ENCODE data around the gene SH3TC1. TPM values are rescaled to one million over a fixed set of nuclear protein-coding genes. Genes with fewer than 3 reads are reported as not detected.

Gene SH3TC1
- total RNA-seq, 1 experiment from 2014 or later = 31.6 TPM

DNA sequence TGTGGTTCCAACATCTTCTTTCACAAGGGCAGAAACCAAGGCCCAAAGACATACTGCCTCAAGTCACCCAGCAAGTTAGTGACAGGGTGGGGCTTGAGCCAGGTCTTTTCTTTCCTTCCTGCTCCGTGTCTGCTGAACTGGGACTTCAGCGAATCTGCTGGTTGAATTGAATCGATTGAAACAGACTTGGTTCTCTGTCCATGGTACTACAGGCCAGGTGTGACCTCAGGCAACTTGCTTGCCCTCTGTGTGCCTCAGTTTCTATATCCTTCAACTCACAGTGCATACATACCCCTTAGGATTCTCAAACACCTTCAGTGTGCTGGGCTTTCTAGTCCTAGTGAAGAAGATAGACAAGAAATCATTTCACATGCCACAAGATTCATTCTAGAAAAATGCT lies 38.5 kb upstream of the SH3TC1 start:
- DNase-seq (ENCODE audit: low read depth, low spot score) = no peak
- in situ Hi-C loops (cut with HindIII; ENCODE audit: low pct_unique_long_range_greater_than_20kb, low sequenced_read_pairs) = no loop called here

- no peak for DNase-seq (ENCODE audit: low read depth, low spot score)
- in situ Hi-C loops (cut with HindIII; ENCODE audit: low pct_unique_long_range_greater_than_20kb, low sequenced_read_pairs) = no loop called here
Measured at GRCh38 chr4:8162625-8163024, 36.5 kb upstream of the SH3TC1 start.

- in situ Hi-C loops (cut with HindIII; ENCODE audit: low pct_unique_long_range_greater_than_20kb, low sequenced_read_pairs) = no loop called here
- no peak for DNase-seq (ENCODE audit: low read depth, low spot score)
Measured at GRCh38 chr4:8163026-8163425, 36.1 kb upstream of the SH3TC1 start.

DNA sequence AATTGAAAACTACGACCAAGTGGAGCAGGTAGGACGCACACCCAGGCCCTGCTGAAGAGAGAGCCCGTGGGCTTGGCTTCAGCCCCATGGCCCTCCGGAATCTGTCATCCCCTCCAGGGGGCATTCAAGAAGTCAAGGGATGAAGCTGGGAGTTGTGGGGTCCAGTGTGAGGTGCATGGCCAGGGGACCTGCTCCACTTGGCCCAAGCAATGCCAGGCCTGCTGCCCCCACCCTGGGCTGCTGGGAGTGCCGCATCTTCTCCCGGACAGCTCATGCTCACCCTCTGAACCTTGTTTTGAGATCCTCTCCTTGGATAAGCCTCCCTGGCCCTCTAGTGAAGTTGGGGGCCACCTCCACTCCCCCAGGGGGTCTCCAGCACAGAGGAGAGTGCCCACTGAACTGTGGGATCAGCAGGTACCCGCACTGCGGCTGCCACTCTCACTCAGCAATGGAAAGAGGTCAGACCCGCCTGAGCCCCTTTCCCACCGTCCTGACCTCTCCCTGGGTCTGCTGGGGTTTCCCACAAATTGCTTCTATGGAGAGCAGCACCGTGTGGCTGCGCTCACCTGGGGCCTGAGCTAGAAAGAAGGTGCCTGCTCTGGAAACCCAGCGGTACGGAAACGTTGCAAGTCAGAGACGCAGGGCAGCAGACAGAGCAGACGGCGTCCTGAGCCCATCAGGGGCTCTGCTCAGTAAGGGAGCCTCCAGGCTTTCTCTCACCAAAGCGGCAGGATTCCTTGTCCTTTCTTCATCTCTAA lies 35.5 kb upstream of the SH3TC1 start:
- no peak for DNase-seq (ENCODE audit: low read depth, low spot score)
- in situ Hi-C loops (cut with HindIII; ENCODE audit: low pct_unique_long_range_greater_than_20kb, low sequenced_read_pairs) = no loop called here

DNA sequence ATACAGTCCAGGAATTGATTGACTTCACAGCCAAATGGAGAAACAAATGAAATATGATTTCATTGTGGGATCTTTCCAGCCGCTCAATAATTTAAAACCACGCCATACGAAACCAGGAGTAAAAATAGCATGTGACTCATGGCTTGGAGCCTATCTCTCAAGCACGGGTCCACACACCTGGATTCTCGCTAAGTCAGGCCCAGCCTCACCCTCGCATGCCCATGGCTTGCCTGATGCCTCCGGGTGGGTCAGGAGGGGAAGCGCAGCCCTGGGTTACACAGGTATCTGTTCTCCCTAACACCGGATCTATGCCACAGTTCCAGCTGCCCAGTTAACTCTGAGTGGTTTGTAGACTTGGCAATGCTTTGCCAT lies 34.9 kb upstream of the SH3TC1 start:
- no peak for DNase-seq (ENCODE audit: low read depth, low spot score)
- in situ Hi-C loops (cut with HindIII; ENCODE audit: low pct_unique_long_range_greater_than_20kb, low sequenced_read_pairs) = no loop called here

- in situ Hi-C loops (cut with HindIII; ENCODE audit: low pct_unique_long_range_greater_than_20kb, low sequenced_read_pairs) = no loop called here
- no peak for DNase-seq (ENCODE audit: low read depth, low spot score)
Measured at GRCh38 chr4:8164687-8165086, 34.4 kb upstream of the SH3TC1 start.

GRCh38 chr4:8165374-8165896 lies 33.7 kb upstream of the SH3TC1 start:
- in situ Hi-C loops (cut with HindIII; ENCODE audit: low pct_unique_long_range_greater_than_20kb, low sequenced_read_pairs) = no loop called here

GRCh38 chr4:8167291-8167690 lies 31.8 kb upstream of the SH3TC1 start:
- DNase-seq (ENCODE audit: low read depth, low spot score) = no peak
- in situ Hi-C loops (cut with HindIII; ENCODE audit: low pct_unique_long_range_greater_than_20kb, low sequenced_read_pairs) = no loop called here

More at GRCh38 chr4:8165374-8165896, 33.7 kb upstream of the SH3TC1 start:
- DNase-seq (ENCODE audit: low read depth, low spot score) = no peak

DNA sequence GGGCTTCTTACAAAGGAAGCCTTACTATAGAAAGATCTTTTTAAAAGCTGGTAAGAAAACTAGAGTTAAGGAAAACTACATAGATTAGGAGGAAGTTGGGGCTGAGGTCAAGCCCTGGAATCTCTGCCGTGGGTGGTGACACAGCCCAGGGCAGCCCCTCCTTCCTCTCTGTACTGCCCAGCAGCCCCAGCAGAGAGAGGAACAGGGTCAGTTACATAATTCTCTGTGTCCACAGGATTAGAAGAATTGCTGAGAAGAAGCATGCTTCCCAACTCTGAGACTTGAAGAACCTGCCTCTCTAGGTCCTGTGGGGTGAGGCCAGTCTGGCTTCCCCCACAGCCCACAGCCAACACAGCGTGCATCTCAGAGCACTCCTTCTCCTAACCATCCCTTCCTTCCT lies 31.3 kb upstream of the SH3TC1 start:
- DNase-seq (ENCODE audit: low read depth, low spot score) = no peak
- in situ Hi-C loops (cut with HindIII; ENCODE audit: low pct_unique_long_range_greater_than_20kb, low sequenced_read_pairs) = no loop called here

DNA sequence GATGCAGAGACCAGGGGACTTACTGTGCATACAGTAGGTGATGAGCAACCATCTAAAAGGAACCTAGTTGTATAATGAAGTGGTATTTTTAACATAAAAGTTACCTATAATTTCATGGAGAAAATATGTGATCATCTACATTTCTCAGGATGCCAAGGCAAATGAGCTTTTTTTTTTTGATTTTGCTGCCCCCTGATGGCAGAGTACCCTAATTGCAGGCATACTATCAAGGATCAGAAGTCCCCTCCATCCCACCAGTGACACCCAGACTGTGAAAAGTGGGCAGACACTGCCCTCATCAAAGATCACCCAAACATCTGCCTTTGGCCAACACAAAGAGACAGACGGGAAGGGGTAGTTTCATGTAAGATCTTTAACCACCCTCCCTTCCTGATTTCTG lies 30.9 kb upstream of the SH3TC1 start:
- in situ Hi-C loops (cut with HindIII; ENCODE audit: low pct_unique_long_range_greater_than_20kb, low sequenced_read_pairs) = no loop called here
- no peak for DNase-seq (ENCODE audit: low read depth, low spot score)

DNA sequence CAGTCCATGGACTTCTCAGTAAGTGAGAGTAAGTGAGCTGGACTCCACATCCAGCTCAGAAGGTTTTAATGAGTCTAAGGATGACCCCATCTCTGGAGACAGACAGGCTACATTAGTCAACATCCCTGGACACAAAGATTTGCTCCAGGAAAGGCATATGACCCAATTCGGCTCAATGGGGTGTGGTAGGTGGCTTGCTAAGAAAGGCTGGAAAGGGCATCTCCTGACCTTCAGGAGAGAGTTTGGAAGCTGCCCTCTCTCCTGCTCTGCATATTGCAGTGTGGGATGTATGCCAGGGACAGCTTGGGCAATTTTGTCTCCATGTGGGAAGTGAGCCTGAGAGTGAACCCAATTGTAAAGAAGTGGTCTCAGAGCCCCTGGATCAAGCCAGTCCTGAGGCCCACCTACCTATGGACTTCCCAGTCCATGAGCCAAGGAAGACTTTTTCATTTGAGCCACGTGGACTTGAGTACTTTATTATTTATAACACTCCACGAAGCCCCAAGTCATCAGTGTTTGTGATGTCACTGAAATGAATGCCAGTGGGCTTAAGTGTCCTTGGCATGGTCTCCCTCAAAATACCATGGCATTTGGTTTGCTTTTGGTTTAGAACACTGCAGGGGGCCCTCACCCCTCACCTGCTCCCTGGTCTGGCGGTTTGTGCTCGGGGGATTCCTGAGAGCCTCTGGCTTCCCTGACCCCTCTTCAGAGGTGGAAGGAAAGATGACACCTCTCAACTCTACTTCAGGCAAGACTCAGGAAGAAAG lies 30.1 kb upstream of the SH3TC1 start:
- no peak for DNase-seq (ENCODE audit: low read depth, low spot score)
- in situ Hi-C loops (cut with HindIII; ENCODE audit: low pct_unique_long_range_greater_than_20kb, low sequenced_read_pairs) = no loop called here

DNA sequence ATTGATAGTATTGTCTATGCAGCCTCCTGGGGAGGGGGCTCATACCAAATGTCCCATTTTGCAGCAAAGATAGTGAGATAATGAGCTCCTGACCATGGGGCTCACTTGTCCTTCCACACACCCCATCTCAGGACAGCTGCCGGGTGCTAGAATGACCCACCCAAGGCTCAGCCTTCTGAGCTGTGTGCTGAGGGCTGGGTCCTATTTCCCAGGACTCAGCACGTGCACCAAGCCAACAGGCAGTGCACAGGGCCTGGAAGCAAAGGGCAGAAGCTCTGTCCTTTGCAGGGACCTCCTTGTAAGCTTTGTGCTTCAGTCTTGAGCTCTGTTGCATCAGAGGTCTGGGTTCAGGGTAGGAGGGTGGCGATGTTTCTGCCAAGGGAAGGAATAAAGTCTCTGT lies 29.3 kb upstream of the SH3TC1 start:
- DNase-seq (ENCODE audit: low read depth, low spot score) = no peak
- in situ Hi-C loops (cut with HindIII; ENCODE audit: low pct_unique_long_range_greater_than_20kb, low sequenced_read_pairs) = no loop called here

GRCh38 chr4:8170341-8170740 lies 28.7 kb upstream of the SH3TC1 start:
- in situ Hi-C loops (cut with HindIII; ENCODE audit: low pct_unique_long_range_greater_than_20kb, low sequenced_read_pairs) = no loop called here
- DNase-seq (ENCODE audit: low read depth, low spot score) = no peak

DNA sequence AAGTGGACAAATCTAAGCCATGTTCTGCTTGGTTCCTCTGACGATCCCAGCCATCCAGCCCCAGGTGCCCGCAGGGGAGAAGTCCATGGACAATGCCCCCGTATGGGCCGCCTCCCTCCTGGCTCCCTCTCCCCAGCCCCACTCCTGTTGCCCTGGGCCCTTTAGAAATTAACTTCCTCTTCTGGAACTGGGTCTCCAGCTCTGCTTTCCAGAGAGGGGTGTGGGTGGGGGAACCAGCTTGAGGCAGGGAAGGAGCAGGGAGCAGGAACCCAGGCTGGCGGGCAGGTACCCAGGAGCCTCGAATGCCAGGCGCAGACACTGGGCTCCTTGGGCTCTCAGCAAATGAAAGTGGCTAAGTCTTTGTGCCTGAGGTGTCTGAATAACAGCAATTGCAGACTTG lies 27.8 kb upstream of the SH3TC1 start:
- DNase-seq (ENCODE audit: low read depth, low spot score) = no peak
- in situ Hi-C loops (cut with HindIII; ENCODE audit: low pct_unique_long_range_greater_than_20kb, low sequenced_read_pairs) = no loop called here

DNA sequence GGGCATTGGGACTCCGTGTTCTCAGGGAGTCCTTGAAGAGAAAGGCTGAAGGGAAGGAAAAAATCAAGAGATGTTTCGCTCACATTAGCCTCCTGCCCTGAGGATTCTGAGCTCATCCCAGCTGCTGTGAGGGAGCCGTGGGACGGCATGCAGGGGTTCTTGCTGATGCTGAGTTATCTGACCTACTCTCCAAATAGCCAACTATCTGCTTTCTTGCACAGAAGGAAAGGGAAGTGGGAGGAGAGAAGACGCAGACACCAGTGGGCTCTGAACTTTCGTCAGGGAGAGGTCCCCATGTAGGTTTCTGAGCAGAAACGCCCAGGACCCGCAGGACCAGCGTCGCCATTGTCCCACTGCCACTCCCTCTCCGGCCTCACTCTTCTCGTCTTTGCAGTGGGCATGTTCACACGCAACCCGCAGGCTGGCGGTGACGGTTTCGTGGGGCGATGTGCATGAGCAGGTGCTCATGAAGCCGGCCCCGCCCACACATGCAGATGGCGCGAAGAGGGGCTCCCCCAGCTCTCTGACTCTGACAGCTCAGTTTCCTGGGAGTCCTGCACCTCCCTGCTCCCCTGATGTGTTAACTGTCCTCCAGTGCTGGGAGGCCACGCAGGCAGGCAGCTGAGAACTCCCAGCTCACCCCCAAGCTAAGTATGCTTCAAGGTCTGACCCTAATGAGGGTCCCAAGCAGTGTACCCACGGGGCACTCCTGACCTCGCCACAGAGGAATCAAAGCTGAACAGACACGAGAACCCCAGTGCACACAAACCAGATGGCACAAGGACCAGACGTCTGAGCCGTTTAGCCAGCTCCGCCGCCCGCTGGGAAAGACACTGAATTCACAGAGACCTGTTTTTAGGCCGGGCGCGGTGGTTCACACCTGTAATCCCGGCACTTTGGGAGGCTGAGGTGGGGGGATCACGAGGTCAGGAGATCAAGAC lies 26.8 kb upstream of the SH3TC1 start:
- in situ Hi-C loops (cut with HindIII; ENCODE audit: low pct_unique_long_range_greater_than_20kb, low sequenced_read_pairs) = no loop called here
- no peak for DNase-seq (ENCODE audit: low read depth, low spot score)

- in situ Hi-C loops (cut with HindIII; ENCODE audit: low pct_unique_long_range_greater_than_20kb, low sequenced_read_pairs) = no loop called here
Measured at GRCh38 chr4:8173492-8174242, 25.4 kb upstream of the SH3TC1 start.

DNA sequence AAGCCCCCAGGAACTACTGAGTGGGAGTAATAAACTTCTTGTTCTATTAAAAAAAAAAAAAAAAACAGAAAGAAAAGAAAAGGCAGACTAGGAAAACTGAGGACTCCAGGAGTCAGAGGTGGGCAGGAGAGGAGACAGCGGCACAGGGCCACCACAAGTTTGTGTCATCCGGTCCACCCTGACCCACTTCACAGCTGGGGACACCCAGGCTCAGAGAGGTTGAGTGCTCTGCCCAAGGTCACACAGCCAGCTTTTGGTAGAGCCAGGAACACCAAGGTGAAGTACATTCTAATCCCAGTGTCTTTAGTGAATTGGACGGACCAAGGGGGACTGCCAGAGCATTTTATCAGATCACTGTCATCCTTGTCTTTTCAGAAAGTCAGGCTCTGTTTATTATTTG lies 24.1 kb upstream of the SH3TC1 start:
- no peak for DNase-seq (ENCODE audit: low read depth, low spot score)
- in situ Hi-C loops (cut with HindIII; ENCODE audit: low pct_unique_long_range_greater_than_20kb, low sequenced_read_pairs) = no loop called here

More at GRCh38 chr4:8173492-8174242, 25.4 kb upstream of the SH3TC1 start:
- DNase-seq (ENCODE audit: low read depth, low spot score) = no peak

All from SK-MEL-5 (cell line).